ENCODE data around the gene EHMT2. TPM values are rescaled to one million over a fixed set of nuclear protein-coding genes. Genes with fewer than 3 reads are reported as not detected.

Gene EHMT2
- total RNA-seq, 1 experiment from 2014 or later: 68.3 TPM

- Histone ChIP-seq H2AFZ (no peak overlapping the region), H3K4me2 (no peak overlapping the region), H3K4me1 (replicated peaks; ENCODE audit: insufficient read depth) (no peaks in the 10 kb centered on the region), H3F3A (ENCODE audit: insufficient read depth, low read depth) (no peaks in the 10 kb centered on the region), H3K4me3 (no peak overlapping the region), H3K27ac (no peak overlapping the region), H3K79me2 (ENCODE audit: low read depth) (no peaks in the 10 kb centered on the region), H4K20me1 (ENCODE audit: insufficient read depth) (no peaks in the 10 kb centered on the region), H3K36me3 (ENCODE audit: low read depth) (peaks cover 5% of the 10 kb centered on the region; the same call in 1 of the 2 replicates), H3K9me3 (ENCODE audit: insufficient read depth, low read depth) (no peaks in the 10 kb centered on the region), H3K9me2 (ENCODE audit: insufficient read depth) (no peaks in the 10 kb centered on the region), H3K27me3 (ENCODE audit: insufficient read depth, low read depth) (no peaks in the 10 kb centered on the region)
- intact Hi-C loops (cut with micrococcal nuclease; ENCODE audit: unreplicated experiment): no loop called here
- TF ChIP-seq, protein P1, sequence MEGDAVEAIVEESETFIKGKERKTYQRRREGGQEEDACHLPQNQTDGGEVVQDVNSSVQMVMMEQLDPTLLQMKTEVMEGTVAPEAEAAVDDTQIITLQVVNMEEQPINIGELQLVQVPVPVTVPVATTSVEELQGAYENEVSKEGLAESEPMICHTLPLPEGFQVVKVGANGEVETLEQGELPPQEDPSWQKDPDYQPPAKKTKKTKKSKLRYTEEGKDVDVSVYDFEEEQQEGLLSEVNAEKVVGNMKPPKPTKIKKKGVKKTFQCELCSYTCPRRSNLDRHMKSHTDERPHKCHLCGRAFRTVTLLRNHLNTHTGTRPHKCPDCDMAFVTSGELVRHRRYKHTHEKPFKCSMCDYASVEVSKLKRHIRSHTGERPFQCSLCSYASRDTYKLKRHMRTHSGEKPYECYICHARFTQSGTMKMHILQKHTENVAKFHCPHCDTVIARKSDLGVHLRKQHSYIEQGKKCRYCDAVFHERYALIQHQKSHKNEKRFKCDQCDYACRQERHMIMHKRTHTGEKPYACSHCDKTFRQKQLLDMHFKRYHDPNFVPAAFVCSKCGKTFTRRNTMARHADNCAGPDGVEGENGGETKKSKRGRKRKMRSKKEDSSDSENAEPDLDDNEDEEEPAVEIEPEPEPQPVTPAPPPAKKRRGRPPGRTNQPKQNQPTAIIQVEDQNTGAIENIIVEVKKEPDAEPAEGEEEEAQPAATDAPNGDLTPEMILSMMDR (conservative IDR thresholded peaks at IDR 0.05): no peak
- TF ChIP-seq EZH2 (IDR thresholded peaks at IDR 0.05; ENCODE audit: low read depth): no peak
- ChIA-PET POLR2A (ENCODE audit: unreplicated experiment) (interaction anchor here (0.7 kb wide), 1 partner anchor 152 kb away, joined by 4 read pairs; no protein-coding TSS in a partner anchor), CTCF (no interaction called here)
- DNase-seq: no peak
- no TSS peak for BruUV-seq (replicated peaks)
Observed at GRCh38 chr6:31886541-31886991, 10.9 kb downstream of the EHMT2 start.

DNA sequence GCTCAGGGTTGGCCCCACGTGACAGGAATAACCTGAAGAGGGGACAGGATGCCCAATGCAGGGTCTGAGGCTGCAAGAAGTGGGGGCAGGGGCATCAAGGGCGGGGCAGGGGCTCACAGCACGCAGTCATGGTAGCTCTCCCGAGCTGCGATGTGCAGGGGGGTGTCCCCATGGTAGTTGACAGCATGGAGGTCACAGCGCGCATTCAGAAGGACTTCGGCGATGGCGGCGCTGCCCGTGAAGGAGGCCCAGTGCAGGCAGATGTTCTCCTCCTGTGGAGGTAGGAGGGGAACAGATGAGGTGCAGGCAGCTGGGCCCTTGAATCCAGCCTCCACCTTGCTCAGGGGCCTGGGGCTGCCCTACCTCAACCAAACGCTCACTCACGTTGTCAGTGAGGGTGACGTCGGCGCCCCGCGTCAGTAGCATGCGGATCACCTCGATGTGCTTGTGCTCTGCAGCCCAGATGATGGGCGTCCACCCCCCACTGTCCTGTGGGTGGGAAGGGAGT, 12.9 kb downstream of the EHMT2 start:
- H3K27ac ChIP-seq: no peak overlapping the region
- POLR2A ChIA-PET (ENCODE audit: unreplicated experiment): interaction anchor here (0.7 kb wide), 1 partner anchor 16 kb away, joined by 4 read pairs; no protein-coding TSS in a partner anchor
- TF ChIP-seq EZH2 (IDR thresholded peaks at IDR 0.05; ENCODE audit: low read depth): no peak
- TF ChIP-seq, protein P1 (conservative IDR thresholded peaks at IDR 0.05): no peak
- peaks cover 8% of the 10 kb centered on the region for H3F3A ChIP-seq (ENCODE audit: insufficient read depth, low read depth)
- no peak overlapping the region for H2AFZ ChIP-seq
- no peaks in the 10 kb centered on the region for H3K27me3 ChIP-seq (ENCODE audit: insufficient read depth, low read depth)
- H3K36me3 ChIP-seq (ENCODE audit: low read depth): peaks cover 5% of the 10 kb centered on the region; the same call in 1 of the 2 replicates
- CTCF ChIA-PET: no interaction called here
- H3K4me1 ChIP-seq (replicated peaks; ENCODE audit: insufficient read depth): no peaks in the 10 kb centered on the region
- intact Hi-C loops (cut with micrococcal nuclease; ENCODE audit: unreplicated experiment): no loop called here
- H3K4me3 ChIP-seq: no peak overlapping the region
- DNase-seq: no peak
- no peaks in the 10 kb centered on the region for H3K9me2 ChIP-seq (ENCODE audit: insufficient read depth)
- no TSS peak for BruUV-seq (replicated peaks)
- no peaks in the 10 kb centered on the region for H3K79me2 ChIP-seq (ENCODE audit: low read depth)
- H3K4me2 ChIP-seq: no peak overlapping the region
- H4K20me1 ChIP-seq (ENCODE audit: insufficient read depth): no peaks in the 10 kb centered on the region
- no peaks in the 10 kb centered on the region for H3K9me3 ChIP-seq (ENCODE audit: insufficient read depth, low read depth)

- Histone ChIP-seq H3K9me2 (ENCODE audit: insufficient read depth) (no peaks in the 10 kb centered on the region), H3K36me3 (ENCODE audit: low read depth) (peaks cover 5% of the 10 kb centered on the region; the same call in 1 of the 2 replicates), H3K79me2 (ENCODE audit: low read depth) (no peaks in the 10 kb centered on the region), H3K27me3 (ENCODE audit: insufficient read depth, low read depth) (no peaks in the 10 kb centered on the region), H3K9me3 (ENCODE audit: insufficient read depth, low read depth) (no peaks in the 10 kb centered on the region), H3K27ac (no peak overlapping the region), H3K4me1 (replicated peaks; ENCODE audit: insufficient read depth) (no peaks in the 10 kb centered on the region), H3K4me3 (no peak overlapping the region), H4K20me1 (ENCODE audit: insufficient read depth) (no peaks in the 10 kb centered on the region), H3F3A (ENCODE audit: insufficient read depth, low read depth) (peaks cover 14% of the 10 kb centered on the region), H2AFZ (no peak overlapping the region), H3K4me2 (no peak overlapping the region)
- ChIA-PET POLR2A (ENCODE audit: unreplicated experiment) (no interaction called here), CTCF (interaction anchor here (0.6 kb wide), 1 partner anchor 389 kb away, joined by 7 read pairs; no protein-coding TSS in a partner anchor)
- no TSS peak for BruUV-seq (replicated peaks)
- DNase-seq: no peak
- intact Hi-C loops (cut with micrococcal nuclease; ENCODE audit: unreplicated experiment): no loop called here
- TF ChIP-seq, protein P1 (conservative IDR thresholded peaks at IDR 0.05): no peak
- TF ChIP-seq EZH2 (IDR thresholded peaks at IDR 0.05; ENCODE audit: low read depth): no peak
Observed at GRCh38 chr6:31883676-31884075, 13.8 kb downstream of the EHMT2 start.
